K562 (cell line): Measurements from ENCODE around the gene CPM. TPM values are rescaled to one million over a fixed set of nuclear protein-coding genes. Genes with fewer than 3 reads are reported as not detected.

Source experiments
- ZNF263 ChIP-seq: sonication (generic); formaldehyde crosslinking; IDR thresholded peaks from 2 replicates; pipeline ENCODE4 v1.8.0; 2022; ENCODE audit warnings: mild to moderate bottlenecking, missing genetic modification reagents, borderline replicate concordance
- polyA plus RNA-seq, 8 experiments: library from polyadenylated mRNA; depleted of rRNA in 4 of 8; stranded (reverse) in 5 of 8; unstranded in 3 of 8; fragments of >200 nt; fragmentation: Nextera tagmentation in 2 of 8; fragmentation: Illumina TruSeq in 1 of 8; extraction: Ambion mirVana in 2 of 8; extraction: Trizol in 1 of 8; gene quantifications; 2 replicates each; pipeline versions ENCODE4 v1.2.1 to v1.2.3, GENCODE V29; 2011 to 2014; ENCODE audit warnings: inconsistent platforms in 1 of 8, missing spikeins in 1 of 8
- total RNA-seq, 7 experiments: library from RNA; depleted of rRNA in 6 of 7; stranded (reverse); fragments of >200 nt in 6 of 7; fragmentation: Illumina TruSeq in 2 of 7; extraction: Trizol in 2 of 7; gene quantifications; 2 replicates each; pipeline versions ENCODE4 v1.2.1 to v1.2.3, GENCODE V29; 2011 to 2021; ENCODE audit warnings: low replicate concordance in 1 of 7
- TF ChIP-seq, protein P1 (sequence below): fragments of 450-650 bp; formaldehyde crosslinking; IDR thresholded peaks from 2 replicates; pipeline ENCODE4 v1.4.0; 2022; ENCODE audit warnings: missing genetic modification characterization
- TF ChIP-seq, protein P2 (sequence below), 2 experiments: fragments of 450-650 bp in 1 of 2; sonication (generic) in 1 of 2; formaldehyde crosslinking in 1 of 2; IDR thresholded peaks in 1 of 2; conservative IDR thresholded peaks in 1 of 2; 2 replicates each; pipeline versions ENCODE4 v1.6.1 to v1.8.1; 2016 to 2023; ENCODE audit warnings: mild to moderate bottlenecking in 2 of 2, moderate library complexity in 2 of 2, inconsistent platforms in 1 of 2, missing genetic modification reagents in 1 of 2
- TF ChIP-seq, protein P3 (sequence below): sonication (generic); formaldehyde crosslinking; IDR thresholded peaks from 2 replicates; pipeline ENCODE4 v1.8.0; 2023; ENCODE audit warnings: mild to moderate bottlenecking, missing genetic modification reagents
- TF ChIP-seq, protein P4 (sequence below), 2 experiments: fragments of 450-650 bp; IDR thresholded peaks; 2 replicates each; pipeline ENCODE4 v1.6.1; 2016

Gene CPM
- total and polyA plus RNA-seq, 9 of the 15 experiments (the other 6 are each of a cell fraction or from before 2014, with no cell fraction given), result 0.31 TPM; not detected in 8

DNA sequence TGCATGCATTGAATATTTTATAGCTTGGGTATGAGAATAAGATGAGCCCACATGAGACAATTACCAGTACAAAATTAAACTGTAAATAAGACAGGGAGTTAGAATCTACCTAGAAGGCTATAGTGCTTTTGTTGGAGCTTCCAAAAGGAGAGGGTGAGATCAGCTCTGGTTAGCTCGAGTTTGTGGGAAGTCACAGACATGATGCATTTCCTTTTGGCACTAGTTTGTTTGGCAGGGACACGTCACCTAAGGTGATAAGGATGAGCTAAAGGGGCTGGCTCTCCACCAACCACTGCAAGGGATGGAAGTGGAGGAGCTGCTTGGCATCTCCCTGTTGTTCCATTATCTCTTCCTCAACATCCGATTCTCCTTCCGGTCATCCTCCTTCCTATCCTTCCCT lies 48.5 kb upstream of the CPM start (continued):
- TF ChIP-seq, protein P1, sequence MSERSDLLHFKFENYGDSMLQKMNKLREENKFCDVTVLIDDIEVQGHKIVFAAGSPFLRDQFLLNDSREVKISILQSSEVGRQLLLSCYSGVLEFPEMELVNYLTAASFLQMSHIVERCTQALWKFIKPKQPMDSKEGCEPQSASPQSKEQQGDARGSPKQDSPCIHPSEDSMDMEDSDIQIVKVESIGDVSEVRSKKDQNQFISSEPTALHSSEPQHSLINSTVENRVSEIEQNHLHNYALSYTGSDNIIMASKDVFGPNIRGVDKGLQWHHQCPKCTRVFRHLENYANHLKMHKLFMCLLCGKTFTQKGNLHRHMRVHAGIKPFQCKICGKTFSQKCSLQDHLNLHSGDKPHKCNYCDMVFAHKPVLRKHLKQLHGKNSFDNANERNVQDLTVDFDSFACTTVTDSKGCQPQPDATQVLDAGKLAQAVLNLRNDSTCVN (CRISPR knock-in tag), result no peak
- TF ChIP-seq, protein P2, sequence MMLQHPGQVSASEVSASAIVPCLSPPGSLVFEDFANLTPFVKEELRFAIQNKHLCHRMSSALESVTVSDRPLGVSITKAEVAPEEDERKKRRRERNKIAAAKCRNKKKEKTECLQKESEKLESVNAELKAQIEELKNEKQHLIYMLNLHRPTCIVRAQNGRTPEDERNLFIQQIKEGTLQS (IDR thresholded peaks at IDR 0.05), result no peak
- TF ChIP-seq, protein P2 (CRISPR knock-in tag; conservative IDR thresholded peaks at IDR 0.05), result no peak
- TF ChIP-seq, protein P3, sequence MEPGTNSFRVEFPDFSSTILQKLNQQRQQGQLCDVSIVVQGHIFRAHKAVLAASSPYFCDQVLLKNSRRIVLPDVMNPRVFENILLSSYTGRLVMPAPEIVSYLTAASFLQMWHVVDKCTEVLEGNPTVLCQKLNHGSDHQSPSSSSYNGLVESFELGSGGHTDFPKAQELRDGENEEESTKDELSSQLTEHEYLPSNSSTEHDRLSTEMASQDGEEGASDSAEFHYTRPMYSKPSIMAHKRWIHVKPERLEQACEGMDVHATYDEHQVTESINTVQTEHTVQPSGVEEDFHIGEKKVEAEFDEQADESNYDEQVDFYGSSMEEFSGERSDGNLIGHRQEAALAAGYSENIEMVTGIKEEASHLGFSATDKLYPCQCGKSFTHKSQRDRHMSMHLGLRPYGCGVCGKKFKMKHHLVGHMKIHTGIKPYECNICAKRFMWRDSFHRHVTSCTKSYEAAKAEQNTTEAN, result no peak
- TF ChIP-seq, protein P4, sequence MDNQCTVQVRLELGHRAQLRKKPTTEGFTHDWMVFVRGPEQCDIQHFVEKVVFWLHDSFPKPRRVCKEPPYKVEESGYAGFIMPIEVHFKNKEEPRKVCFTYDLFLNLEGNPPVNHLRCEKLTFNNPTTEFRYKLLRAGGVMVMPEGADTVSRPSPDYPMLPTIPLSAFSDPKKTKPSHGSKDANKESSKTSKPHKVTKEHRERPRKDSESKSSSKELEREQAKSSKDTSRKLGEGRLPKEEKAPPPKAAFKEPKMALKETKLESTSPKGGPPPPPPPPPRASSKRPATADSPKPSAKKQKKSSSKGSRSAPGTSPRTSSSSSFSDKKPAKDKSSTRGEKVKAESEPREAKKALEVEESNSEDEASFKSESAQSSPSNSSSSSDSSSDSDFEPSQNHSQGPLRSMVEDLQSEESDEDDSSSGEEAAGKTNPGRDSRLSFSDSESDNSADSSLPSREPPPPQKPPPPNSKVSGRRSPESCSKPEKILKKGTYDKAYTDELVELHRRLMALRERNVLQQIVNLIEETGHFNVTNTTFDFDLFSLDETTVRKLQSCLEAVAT (IDR thresholded peaks at IDR 0.05), result no peak
- TF ChIP-seq ZNF263, result no peak
